Gastroesophageal sphincter (tissue), 4 donors: ENCODE results near the gene RTBDN. TPM values are rescaled to one million over a fixed set of nuclear protein-coding genes. Genes with fewer than 3 reads are reported as not detected.
"Not testable (repeated sequence)": the region's sequence is repeated elsewhere in the genome, so short reads cannot be mapped to it uniquely, and the experiment has no call there.

Experiments
- ATAC-seq: fragments of 150-250 bp; one replicate; pipeline ENCODE4 v1.9.1; 2016; ENCODE audit warnings: mild to moderate bottlenecking, moderate library complexity
- H3K27ac ChIP-seq, 4 donors: fragments of 200-600 bp; sonication (generic) in 3 of 4; 1 replicate in 3 of 4; 2 replicates in 1 of 4; pipeline ENCODE4 v1.5.1; 2016 to 2019
- H3K27me3 ChIP-seq: fragments of 200-600 bp; sonication (generic); one replicate; pipeline ENCODE4 v1.5.1; 2019
- H3K36me3 ChIP-seq, 2 donors: fragments of 200-600 bp; sonication (generic); one replicate each; pipeline ENCODE4 v1.5.1; 2019; ENCODE audit warnings: control low read depth in 1 of 2
- H3K4me1 ChIP-seq, 3 donors: fragments of 200-600 bp; sonication (generic); 1 replicate in 2 of 3; 2 replicates in 1 of 3; pipeline ENCODE4 v1.5.1; 2016 to 2019; ENCODE audit warnings: control low read depth in 2 of 3
- H3K4me3 ChIP-seq, 2 donors: fragments of 200-600 bp; sonication (generic); one replicate each; pipeline ENCODE4 v1.5.1; 2019; ENCODE audit warnings: mild to moderate bottlenecking in 1 of 2, moderate library complexity in 1 of 2
- H3K9me3 ChIP-seq, 3 donors: fragments of 200-600 bp; sonication (generic); one replicate each; pipeline ENCODE4 v1.5.1; 2017 to 2019; ENCODE audit warnings: control low read depth in 2 of 3
- EP300 ChIP-seq: sonication (generic); formaldehyde crosslinking; IDR thresholded peaks from one replicate; pipeline ENCODE4 v1.6.1; 2017; ENCODE audit warnings: antibody characterized with exemption, mild to moderate bottlenecking
- POLR2A ChIP-seq, 2 donors: fragments of 450-650 bp; IDR thresholded peaks; one replicate each; pipeline ENCODE4 v1.6.1; 2017; ENCODE audit warnings: antibody characterized with exemption in 2 of 2, mild to moderate bottlenecking in 2 of 2, moderate library complexity in 1 of 2
- POLR2AphosphoS5 ChIP-seq: sonication (generic); formaldehyde crosslinking; IDR thresholded peaks from one replicate; pipeline ENCODE4 v1.6.1; 2017; ENCODE audit warnings: antibody characterized with exemption
- WGBS, 2 donors: methylation state at CpG; one replicate each; pipeline ENCODE4 v1.1.5; 2018; ENCODE audit warnings: low coverage in 1 of 2; 5-methylcytosine and 5-hydroxymethylcytosine counted together
- total RNA-seq, 4 donors: library from RNA; depleted of rRNA; stranded (reverse); fragments of >200 nt; gene quantifications; one replicate each; pipeline ENCODE4 v1.1.0, GENCODE V29; 2016
- TF ChIP-seq, protein P1 (sequence below), 4 experiments: fragments of 200-600 bp in 2 of 4; fragments of 450-650 bp in 2 of 4; sonication (generic) in 1 of 4; IDR thresholded peaks; one replicate each; pipeline ENCODE4 v1.5.1; 2017 to 2019; ENCODE audit warnings: antibody characterized with exemption in 4 of 4, mild to moderate bottlenecking in 2 of 4, moderate library complexity in 2 of 4

The RTBDN gene
- total RNA-seq, 4 donors from 2014 or later: 1.1 TPM; not detected in 3

DNA sequence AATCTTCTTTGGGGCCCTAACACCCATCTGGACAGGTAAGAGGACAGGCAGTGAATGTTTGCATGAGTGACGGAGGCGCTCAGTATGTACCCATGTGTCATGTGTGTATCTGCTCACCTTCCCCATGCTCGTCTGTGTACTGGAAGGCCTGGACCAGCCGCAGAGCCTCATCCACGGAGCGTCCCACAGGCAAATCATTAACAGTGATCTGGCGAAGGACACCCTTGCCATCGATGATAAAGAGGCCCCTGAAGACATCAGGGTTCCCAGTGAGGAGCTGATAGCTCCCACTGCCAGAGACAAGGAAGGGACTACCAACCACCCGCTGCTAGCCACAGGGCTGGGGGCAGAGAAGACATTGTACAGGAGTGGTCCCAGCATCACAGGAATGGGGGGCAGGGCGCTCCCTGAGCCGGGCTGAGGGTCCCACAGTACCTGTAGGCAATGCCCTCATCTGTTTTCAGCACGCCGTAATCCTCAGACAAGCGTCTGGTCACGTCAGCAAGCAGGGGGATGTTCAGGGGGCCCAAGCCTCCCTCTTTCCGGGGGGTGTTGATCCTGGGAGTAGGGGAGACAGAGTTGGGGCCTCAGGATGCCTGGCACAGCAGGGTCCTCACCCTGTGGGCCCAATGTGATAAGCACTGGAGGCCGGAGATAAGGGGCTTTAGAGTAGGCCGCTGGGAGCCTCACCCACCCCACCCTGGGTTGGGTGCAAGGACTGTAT, 34.5 kb downstream of the RTBDN start:
- H3K27me3 ChIP-seq: no peaks in the 10 kb centered on the region
- H3K36me3 ChIP-seq: peaks cover 0 to 40% of the 10 kb centered on the region in 2 donors
- TF ChIP-seq, protein P1, sequence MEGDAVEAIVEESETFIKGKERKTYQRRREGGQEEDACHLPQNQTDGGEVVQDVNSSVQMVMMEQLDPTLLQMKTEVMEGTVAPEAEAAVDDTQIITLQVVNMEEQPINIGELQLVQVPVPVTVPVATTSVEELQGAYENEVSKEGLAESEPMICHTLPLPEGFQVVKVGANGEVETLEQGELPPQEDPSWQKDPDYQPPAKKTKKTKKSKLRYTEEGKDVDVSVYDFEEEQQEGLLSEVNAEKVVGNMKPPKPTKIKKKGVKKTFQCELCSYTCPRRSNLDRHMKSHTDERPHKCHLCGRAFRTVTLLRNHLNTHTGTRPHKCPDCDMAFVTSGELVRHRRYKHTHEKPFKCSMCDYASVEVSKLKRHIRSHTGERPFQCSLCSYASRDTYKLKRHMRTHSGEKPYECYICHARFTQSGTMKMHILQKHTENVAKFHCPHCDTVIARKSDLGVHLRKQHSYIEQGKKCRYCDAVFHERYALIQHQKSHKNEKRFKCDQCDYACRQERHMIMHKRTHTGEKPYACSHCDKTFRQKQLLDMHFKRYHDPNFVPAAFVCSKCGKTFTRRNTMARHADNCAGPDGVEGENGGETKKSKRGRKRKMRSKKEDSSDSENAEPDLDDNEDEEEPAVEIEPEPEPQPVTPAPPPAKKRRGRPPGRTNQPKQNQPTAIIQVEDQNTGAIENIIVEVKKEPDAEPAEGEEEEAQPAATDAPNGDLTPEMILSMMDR (IDR thresholded peaks at IDR 0.05): no peak
- TF ChIP-seq POLR2AphosphoS5: no peak
- peaks cover 0 to 55% (median 19%) of the 10 kb centered on the region in 3 donors for H3K4me1 ChIP-seq
- peak overlapping the region in 2 of 4 donors; percentile 86 for H3K27ac ChIP-seq
- WGBS, 2 donors: 75 to 91% methylated on average over 4 to 7 of the region's 18 CpGs
- no peak for ATAC-seq
- H3K4me3 ChIP-seq: peak overlapping the region in 1 of 2 donors; percentile 88
- H3K9me3 ChIP-seq: no peaks in the 10 kb centered on the region

DNA sequence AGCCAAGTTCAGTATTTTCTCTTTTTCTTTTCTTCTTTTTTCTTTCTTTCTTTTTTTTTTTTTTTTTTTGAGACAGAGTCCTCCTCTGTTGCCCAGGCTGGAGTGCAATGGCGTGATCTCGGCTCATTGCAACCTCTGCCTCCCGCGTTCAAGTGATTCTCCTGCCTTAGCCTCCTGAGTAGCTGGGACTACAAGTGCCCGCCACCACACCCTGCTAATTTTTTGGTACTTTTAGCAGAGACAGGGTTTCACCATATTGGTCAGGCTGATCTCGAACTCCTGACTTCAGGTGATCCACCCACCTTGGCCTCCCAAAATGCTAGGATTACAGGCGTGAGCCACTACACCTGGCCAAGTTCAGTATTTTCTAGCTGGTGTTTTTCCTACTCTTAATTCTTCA, 36.8 kb downstream of the RTBDN start:
- H3K9me3 ChIP-seq: not testable (repeated sequence)

DNA sequence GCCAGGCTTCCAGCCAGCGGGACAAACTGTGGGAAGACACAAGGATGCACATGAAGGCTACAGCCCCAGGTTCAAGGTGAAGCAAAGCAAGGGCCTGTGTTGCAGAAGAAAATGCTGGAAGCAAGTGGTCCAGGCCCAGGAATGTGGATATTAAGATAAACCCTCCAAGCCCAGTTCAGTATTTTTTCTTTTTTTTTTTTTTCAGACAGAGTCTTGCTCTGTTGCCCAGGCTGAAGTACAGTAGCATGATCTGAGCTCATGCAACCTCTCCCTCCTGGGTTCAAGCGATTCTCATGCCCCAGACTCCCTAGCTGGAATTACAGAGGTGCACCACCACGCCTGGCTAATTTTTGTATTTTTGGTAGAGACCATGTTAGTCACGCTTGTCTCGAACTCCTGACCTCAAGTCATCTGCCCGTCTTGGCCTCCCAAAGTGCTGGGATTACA, 37.2 kb downstream of the RTBDN start:
- ATAC-seq: no peak
- H3K36me3 ChIP-seq: peaks cover 0 to 40% of the 10 kb centered on the region in 2 donors
- peak overlapping the region in 3 of 4 donors; percentile 40 to 100 (median 65) for H3K27ac ChIP-seq
- 81 to 90% methylated on average over 4 to 6 of the region's 6 CpGs for WGBS, 2 donors
- H3K4me1 ChIP-seq: peaks cover 0 to 61% (median 16%) of the 10 kb centered on the region in 3 donors
- no peaks in the 10 kb centered on the region for H3K27me3 ChIP-seq
- H3K4me3 ChIP-seq: no peak overlapping the region
- no peaks in the 10 kb centered on the region for H3K9me3 ChIP-seq
- TF ChIP-seq POLR2A (IDR thresholded peaks at IDR 0.05): no peak
- TF ChIP-seq POLR2AphosphoS5: no peak
- TF ChIP-seq EP300: no peak
- TF ChIP-seq, protein P1 (IDR thresholded peaks at IDR 0.05): no peak

More for the DNA sequence above, 36.8 kb downstream of the RTBDN start:
- not testable (repeated sequence) for H3K27me3 ChIP-seq, H3K4me3 ChIP-seq, H3K27ac ChIP-seq, ATAC-seq
- WGBS, 2 donors: 94% methylated on average over 3 to 6 of the region's 7 CpGs
- Histone ChIP-seq H3K36me3 (peaks cover 0 to 40% of the 10 kb centered on the region in 2 donors), H3K4me1 (peaks cover 0 to 66% (median 20%) of the 10 kb centered on the region in 3 donors)

DNA sequence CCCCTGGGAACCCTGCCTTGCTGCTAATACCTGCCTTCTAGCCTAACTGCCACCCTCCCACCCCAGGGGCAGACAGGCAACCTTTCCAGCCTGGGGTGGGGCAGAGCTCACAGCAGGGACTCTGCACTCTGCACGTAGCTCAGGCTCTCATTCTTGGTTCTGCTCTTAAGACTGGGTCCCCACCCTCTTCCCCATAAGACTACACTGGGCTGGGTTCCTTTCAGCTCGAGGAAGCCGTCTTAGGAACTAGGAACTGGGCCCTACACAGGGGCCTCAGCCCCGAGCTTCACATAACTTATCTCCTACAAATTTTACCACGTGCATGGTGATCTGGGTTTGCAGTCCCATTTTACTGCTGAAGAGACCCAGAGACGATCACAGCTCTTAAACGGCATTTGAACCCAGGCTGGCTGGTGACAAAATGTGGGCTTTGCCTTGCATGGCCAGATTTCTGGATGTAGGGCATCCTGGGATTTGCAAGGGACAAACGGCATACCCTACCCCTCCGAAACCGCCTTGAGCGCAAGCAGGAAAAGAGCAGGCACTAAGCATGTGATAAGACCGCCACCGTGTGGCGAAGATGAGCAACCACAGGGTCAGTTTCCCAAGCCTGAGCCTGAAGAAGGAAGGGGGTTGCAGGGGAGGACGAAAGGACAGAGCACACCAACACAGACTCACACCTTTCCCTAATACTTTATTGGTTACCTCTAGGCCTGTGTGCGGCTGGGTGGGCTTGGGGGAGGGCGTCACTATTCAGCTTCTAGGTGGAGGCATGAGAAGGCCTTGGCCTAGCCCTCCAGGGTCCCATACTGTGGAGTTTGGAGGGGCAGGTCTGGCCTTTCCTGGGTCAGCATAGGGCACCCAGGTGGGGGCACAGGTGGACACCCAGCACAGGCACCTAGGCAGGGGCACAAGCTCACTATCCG, 38.0 kb downstream of the RTBDN start:
- peak; percentile 17 for ATAC-seq
- no peaks in the 10 kb centered on the region for H3K27me3 ChIP-seq
- peaks cover 0 to 40% of the 10 kb centered on the region in 2 donors for H3K36me3 ChIP-seq
- H3K9me3 ChIP-seq: no peaks in the 10 kb centered on the region
- H3K4me3 ChIP-seq: no peak overlapping the region
- TF ChIP-seq POLR2A (IDR thresholded peaks at IDR 0.05) (no peak), EP300 (no peak), POLR2AphosphoS5 (peak; percentile 53)
- TF ChIP-seq, protein P1 (IDR thresholded peaks at IDR 0.05): peak in 3 of 4 experiments; percentile 97 to 99 (median 97)
- peaks cover 0 to 54% (median 16%) of the 10 kb centered on the region in 3 donors for H3K4me1 ChIP-seq
- H3K27ac ChIP-seq: peak overlapping the region in 3 of 4 donors; percentile 53 to 100 (median 65)
- WGBS, 2 donors: 0 to 7% methylated on average over 3 to 7 of the region's 18 CpGs

DNA sequence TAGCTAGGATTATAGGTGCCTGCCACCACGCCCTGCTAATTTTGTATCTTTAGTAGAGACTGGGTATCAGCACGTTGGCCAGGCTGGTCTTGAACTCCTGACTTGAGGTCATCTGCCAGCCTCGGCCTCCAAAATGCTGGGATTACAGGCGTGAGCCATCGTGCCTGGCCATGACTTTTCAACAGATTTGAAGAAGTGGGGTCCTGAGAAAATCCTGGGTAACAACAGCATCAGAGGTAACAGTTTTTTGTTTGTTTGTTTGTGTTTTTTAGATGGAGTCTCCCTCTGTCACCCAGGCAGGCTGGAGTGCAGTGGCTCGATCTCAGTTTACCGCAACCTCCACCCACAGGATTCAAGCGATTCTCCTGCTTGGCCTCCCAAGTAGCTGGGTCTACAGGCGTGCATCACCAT, 39.4 kb downstream of the RTBDN start:
- Histone ChIP-seq H3K4me1 (peaks cover 0 to 51% (median 10%) of the 10 kb centered on the region in 3 donors), H3K27ac (peak overlapping the region in 3 of 4 donors; percentile 8 to 100 (median 98)), H3K9me3 (no peaks in the 10 kb centered on the region), H3K4me3 (no peak overlapping the region), H3K27me3 (no peaks in the 10 kb centered on the region), H3K36me3 (peaks cover 0 to 33% of the 10 kb centered on the region in 2 donors)
- TF ChIP-seq POLR2AphosphoS5 (no peak), EP300 (no peak), POLR2A (IDR thresholded peaks at IDR 0.05) (no peak)
- TF ChIP-seq, protein P1 (IDR thresholded peaks at IDR 0.05): no peak
- no peak for ATAC-seq
- 84 to 91% methylated on average over 5 to 9 of the region's 9 CpGs for WGBS, 2 donors
